GM11168 (cell line): ENCODE results near the gene SLC25A52.
"Not testable (repeated sequence)": the region's sequence is repeated elsewhere in the genome, so short reads cannot be mapped to it uniquely, and the experiment has no call there.

Experiments used
- in situ Hi-C: fragments of 300-500 bp; cut with MboI; formaldehyde crosslinking; loops from one replicate; pipeline ENCODE4 v1.12.0; 2022; ENCODE audit warnings: low sequenced_read_pairs; ENCODE audit not compliant: unreplicated experiment

SLC25A52 gene

GRCh38 chr18:31760695-31761094 lies at the start of gene SLC25A52:
TSS of gene SLC25A52 (minus strand) at chr18:31760880. CDS start at chr18:31760661, 219 bp downstream.
- in situ Hi-C loops, result no loop called here

GRCh38 chr18:31809049-31809448 lies 48.4 kb upstream of the SLC25A52 start:
- in situ Hi-C loops, result not testable (repeated sequence)

- in situ Hi-C loops, result no loop called here
Measured at GRCh38 chr18:31801078-31801477, 40.4 kb upstream of the SLC25A52 start.

- in situ Hi-C loops, result not testable (repeated sequence)
Measured at GRCh38 chr18:31799257-31799656, 38.6 kb upstream of the SLC25A52 start.

GRCh38 chr18:31798399-31798798 lies 37.7 kb upstream of the SLC25A52 start:
- in situ Hi-C loops, result no loop called here

- in situ Hi-C loops, result no loop called here
Measured at GRCh38 chr18:31795747-31796146, 35.1 kb upstream of the SLC25A52 start.

GRCh38 chr18:31793531-31793930 lies 32.9 kb upstream of the SLC25A52 start:
- in situ Hi-C loops, result no loop called here

GRCh38 chr18:31792580-31792911 lies 31.9 kb upstream of the SLC25A52 start:
- in situ Hi-C loops, result no loop called here

- in situ Hi-C loops, result no loop called here
Measured at GRCh38 chr18:31791817-31792579, 31.3 kb upstream of the SLC25A52 start.

- in situ Hi-C loops, result no loop called here
Measured at GRCh38 chr18:31789409-31789808, 28.7 kb upstream of the SLC25A52 start.

- in situ Hi-C loops, result no loop called here
Measured at GRCh38 chr18:31783059-31783458, 22.4 kb upstream of the SLC25A52 start.

GRCh38 chr18:31778391-31778950 lies 17.8 kb upstream of the SLC25A52 start:
- in situ Hi-C loops, result no loop called here

- in situ Hi-C loops, result no loop called here
Measured at GRCh38 chr18:31776093-31776492, 15.4 kb upstream of the SLC25A52 start.

GRCh38 chr18:31774962-31775361 lies 14.3 kb upstream of the SLC25A52 start:
- in situ Hi-C loops, result no loop called here

GRCh38 chr18:31774477-31774785 lies 13.8 kb upstream of the SLC25A52 start:
- in situ Hi-C loops, result no loop called here

- in situ Hi-C loops, result no loop called here
Measured at GRCh38 chr18:31773774-31774476, 13.2 kb upstream of the SLC25A52 start.

- in situ Hi-C loops, result no loop called here
Measured at GRCh38 chr18:31772699-31773098, 12.0 kb upstream of the SLC25A52 start.

GRCh38 chr18:31750273-31750672 lies 10.4 kb downstream of the SLC25A52 start:
- in situ Hi-C loops, result no loop called here

GRCh38 chr18:31746396-31746795 lies 14.3 kb downstream of the SLC25A52 start:
- in situ Hi-C loops, result no loop called here

- in situ Hi-C loops, result no loop called here
Measured at GRCh38 chr18:31744321-31745067, 16.2 kb downstream of the SLC25A52 start.

- in situ Hi-C loops, result not testable (repeated sequence)
Measured at GRCh38 chr18:31743600-31743999, 17.1 kb downstream of the SLC25A52 start.
